Stimulated activated CD4-positive, alpha-beta T cell treated with anti-CD3 and anti-CD28 coated beads, Interleukin-2, amount 100 ng/mL, for 24 hours (primary cell): Measurements from ENCODE around the gene MCCD1.

Experiments
- DNase-seq, 2 donors: peaks; one replicate each; pipeline ENCODE4 v3.0.0-alpha.2; 2020

MCCD1 gene

DNA sequence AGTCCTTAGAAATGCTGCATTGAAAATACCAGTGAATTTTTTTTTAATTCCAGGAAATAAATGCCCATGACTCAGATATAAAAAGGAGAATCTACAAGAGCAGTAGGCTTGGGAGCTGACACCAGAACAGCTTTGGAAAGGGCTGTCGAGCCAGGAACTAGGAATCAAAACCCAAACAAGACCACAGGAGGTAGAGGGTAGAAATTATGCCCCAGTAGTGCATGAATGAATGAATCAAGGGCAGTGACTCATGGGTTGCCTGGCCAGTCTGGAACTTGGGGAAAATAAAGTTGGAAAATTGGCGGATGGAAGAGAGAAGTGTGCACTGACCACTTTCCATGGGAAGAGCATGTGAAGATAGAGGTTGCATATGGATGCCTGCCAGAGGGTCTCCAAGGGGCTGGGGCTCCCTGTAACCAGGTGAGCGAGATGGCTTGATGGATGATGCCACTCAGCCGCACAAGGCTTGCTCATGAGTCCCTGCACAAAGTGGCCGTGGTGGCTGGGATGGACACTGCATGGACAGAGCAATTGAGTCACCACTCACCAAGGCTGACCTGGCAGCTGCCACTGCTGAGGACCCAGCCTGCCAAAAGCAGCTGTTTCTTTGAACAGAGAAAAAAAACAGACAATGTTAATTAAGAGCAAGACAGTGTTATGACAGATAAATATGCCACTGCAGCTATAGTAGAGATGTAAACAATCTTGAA, 15.2 kb upstream of the MCCD1 start:
- no peak for DNase-seq

DNA sequence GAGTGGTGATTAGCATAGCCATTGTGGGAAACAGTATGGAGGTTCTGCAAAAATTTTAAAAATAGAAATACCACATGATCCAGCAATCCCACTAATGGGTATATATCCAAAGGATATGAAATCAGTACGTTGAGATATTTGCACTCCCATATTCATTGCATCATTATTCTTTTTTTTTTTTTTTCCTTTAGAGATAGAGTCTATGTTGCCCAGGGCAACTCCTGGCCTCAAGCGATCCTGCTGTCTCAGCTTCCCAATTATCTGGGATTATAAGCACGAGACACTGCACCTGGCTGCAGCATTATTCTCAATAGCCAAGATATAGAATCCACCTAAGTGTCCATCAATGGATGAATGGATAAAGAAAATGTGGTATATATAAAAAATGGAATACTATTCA, 6.9 kb upstream of the MCCD1 start:
- DNase-seq, result no peak

DNA sequence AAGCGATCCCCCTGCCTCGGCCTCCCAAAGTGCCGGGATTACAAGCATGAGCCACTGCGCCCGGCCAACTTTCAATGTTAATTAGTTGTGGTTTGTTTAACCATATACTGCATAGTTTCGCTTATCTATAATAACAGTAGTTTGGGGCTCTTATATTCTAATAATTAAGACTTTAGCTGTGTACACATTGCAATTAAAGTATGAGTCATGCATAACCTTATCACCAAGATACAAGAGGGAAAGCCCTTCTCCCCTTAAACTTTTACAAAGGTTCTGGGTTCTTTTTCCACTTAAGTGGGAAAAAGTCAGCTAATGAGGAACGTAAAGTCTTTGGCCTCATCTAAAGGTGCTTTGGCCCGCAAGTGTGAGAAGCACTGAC, 3.2 kb upstream of the MCCD1 start:
- no peak for DNase-seq

DNA sequence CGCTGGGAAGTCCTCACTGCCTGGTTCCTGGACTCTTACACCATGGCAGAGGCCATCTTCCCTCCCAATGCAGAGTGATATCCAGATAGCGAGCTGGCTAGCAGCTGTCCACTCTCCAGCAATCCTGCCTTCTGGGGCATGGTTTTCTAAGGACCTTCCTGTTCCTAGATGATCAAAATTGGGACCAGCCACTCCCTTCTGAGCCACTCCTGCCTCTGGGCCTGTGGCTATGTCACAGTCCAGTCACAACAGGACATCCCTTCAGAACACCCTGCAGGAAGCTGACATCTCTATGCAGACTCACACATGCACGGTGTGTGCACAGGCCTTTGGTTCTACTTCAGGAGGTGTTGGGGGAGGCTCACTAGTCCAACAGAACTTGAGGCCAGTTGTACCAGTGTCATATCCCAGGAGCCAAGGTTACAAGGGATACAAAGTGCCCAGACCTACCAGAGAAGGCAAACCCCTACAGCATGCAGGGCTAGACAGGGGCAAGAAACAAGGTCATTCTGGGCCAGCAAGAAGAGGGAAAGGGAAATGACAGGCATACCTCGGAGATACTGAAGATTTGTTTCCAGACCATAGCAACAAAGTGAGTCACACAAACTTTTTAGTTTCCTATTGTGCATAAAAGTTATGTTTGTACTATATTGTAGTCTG, 2.7 kb upstream of the MCCD1 start:
- no peak for DNase-seq

DNA sequence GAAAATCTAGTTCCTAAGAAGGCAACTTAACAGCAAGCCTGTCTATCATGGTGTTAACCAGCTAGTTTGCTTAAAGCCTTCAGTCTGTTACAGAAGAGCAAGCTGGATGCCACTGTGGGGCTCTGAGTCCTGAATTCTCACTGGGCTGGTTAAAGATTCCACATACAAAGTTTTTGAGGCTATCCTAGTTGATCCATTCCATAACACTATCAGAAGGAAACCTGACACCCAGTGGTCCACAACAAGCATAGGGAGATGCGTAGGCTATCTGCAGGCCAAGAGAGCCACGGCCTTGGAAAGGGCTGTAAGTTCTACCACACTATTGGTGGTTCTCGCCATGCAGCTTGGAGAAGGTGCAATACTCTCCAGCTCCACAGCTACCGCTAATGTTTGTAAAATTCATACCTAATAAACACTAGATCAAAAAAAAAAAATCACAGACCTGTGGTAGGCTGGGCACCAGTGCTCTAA, 420 bp upstream of the MCCD1 start:
- no peak for DNase-seq

DNA sequence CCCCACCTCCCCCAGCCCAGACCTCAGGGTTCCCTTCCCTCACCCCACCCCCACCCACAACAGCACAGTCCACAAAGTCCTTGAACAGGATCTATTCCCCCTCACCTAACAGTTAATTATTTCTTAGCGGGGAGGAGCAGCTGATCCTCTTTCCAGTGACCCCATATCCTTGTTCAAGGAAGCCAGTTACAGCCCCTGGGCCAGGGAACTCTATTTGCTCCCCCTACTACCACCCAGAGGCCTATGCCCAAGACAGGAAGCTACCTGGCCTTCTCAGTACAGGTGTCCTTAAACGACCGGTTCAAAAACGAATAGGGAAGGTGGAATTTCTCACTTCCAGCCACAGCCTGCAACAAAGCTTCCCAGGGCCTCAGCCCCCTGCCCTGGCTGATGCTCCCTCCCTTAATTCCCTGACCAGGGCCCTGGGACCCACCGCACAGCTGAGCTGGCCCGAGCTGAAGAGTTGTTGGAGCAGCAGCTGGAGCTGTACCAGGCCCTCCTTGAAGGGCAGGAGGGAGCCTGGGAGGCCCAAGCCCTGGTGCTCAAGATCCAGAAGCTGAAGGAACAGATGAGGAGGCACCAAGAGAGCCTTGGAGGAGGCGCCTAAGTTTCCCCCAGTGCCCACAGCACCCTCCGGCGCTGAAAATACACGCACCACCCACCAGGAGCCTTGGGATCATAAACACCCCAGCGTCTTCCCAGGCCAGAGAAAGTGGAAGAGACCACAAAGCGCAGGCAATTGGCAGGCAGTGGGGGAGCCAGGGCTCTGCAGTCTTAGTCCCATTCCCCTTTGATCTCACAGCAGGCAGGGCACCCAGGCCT, 778 bp downstream of the MCCD1 start:
- no peak for DNase-seq

DNA sequence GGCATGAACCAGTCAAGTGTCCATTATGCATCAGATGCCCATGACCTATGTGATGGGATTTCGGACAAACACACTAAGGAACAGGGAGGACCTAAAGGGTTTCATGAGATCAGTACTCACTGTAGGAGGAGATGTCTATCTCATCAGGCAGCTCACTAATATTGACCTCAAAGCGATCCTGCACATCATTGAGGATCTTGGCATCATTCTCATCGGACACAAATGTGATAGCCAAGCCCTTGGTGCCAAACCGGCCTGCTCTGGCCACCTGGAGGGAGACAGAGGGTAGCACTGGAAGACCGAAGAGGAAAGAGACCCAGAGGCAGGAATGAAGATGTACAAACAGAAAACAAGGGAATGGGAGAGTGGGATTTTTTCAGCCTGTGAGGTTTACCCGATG, 1.9 kb downstream of the MCCD1 start:
- no peak for DNase-seq

DNA sequence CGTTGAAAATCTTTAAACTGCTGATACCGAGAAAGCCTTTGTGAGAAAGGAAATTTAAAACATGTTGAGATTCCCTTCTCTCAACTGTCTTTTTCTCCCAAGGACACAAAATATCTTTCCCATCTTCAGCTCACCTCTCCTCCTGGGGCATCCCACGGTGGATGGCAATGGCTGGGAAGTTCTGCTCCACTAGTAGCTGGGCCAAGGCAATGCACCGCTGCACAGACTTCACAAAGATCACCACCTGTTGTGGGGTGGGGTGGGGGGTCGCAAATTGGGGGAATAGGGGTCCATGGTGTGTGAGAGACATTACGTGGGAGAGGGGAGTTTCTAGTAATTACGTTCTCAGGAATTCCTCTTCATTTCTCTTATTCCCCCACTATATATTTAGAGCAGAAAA, 2.4 kb downstream of the MCCD1 start:
- no peak for DNase-seq

DNA sequence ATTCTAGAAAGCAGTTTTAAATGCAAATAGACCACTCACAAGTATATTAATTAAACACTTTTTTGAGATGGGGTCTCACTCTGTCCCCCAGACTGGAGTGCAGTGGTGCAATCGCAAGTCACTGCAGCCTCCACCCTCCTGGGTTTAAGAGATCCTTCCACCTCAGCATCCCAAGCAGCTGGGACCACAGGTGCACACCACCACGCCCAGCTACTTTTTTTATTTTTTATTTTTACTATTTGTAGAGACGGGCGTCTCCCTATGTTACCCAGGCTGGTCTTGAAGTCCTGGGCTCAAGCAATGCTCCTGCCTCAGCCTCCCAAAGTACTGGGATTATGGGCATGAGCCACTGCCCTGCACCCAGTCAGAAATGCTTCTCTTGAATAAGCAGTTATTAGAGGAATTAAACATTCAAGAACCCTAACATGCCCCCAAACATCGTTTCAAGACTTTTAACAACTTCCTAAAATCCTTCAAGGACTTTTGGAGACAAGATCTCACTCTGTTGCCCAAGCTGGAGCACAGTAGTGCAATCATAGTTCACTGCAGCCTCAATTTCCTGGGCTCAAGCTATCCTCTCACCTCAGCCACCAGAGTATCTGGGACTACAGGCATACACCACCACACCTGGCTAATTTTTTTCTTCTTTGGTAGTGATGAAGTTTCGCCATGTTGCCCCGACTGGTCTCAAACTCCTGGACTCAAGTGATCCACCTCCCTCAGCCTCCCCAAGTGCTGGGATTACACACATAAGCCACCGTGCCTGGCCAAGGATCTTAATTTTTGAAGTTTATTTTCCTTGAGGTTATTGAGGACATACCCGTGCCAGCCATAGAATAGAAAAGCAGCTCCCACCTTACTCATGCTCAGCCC, 3.2 kb downstream of the MCCD1 start:
- DNase-seq, result no peak

DNA sequence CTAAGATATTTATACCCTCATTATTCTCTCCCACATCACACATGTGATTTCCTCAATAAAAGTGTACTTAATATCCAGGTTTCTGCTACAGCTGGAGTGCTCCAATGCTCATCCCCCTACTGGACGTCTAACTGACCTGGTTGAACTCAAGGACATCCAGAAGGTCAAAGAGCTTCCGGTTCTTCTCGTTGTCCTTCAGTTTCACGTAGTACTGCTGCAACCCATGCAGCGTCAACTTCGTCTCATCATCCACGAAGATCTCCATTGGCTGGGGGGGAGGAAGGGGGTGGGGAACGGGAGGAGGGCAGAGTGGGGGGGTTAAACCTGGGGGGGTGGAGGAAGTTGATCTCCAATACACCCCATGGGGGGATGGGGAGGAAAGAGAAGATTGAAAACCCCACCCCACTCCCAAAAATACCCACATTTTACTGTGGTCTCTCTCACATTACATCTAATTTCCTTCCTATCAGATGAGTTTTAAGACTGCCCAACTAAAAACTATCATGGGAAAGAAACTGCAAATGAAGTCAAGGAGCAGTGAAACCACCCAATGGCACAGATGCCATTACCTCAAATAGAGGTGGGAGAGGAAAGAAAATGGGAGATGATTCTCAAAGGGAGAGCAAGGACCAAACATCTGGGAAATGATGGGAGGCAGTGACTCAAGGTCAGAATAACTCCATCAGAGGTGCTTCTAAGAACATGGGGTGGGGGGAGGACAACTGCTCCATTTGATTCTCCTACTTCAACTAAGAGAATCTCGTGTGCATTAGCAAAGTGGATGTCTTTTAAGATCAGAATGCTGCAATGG, 4.1 kb downstream of the MCCD1 start:
- DNase-seq, result no peak

DNA sequence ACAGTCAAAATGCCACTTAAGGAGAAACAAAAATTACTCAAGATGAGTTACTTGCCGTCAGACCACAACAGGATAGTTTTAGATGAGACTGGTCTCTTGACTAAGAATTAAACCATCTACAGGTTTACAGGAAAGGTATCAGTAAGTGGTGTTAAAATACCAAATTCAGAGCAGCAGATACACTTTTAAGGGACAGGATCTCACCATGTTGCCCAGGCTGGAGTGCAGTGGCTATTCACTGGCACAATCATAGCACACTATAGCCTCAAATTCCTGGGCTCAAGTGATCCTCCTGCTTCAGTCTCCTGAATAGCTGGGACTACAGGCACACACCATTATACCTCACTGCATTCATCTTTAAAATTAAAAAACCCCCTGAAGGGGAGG, 4.7 kb downstream of the MCCD1 start:
- no peak for DNase-seq

DNA sequence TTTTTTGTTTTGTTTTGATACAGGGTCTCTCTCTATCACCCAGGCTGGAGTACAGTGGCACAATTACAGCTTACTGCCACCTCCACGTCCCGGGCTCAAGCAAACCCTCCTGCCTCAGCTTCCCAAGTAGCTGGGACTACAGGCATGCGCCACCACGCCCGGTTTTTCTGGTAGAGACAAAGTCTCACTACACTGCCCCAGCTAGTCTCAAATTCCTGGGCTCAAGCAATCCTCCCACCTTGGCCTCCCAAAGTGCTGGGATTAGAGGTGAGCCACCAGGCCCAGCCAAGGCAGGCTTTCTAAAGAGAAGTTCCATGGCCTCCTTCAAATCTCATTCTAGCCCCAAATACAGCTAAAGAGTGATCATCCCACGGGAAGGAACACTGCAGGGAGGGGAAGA, 5.2 kb downstream of the MCCD1 start:
- DNase-seq, result no peak

DNA sequence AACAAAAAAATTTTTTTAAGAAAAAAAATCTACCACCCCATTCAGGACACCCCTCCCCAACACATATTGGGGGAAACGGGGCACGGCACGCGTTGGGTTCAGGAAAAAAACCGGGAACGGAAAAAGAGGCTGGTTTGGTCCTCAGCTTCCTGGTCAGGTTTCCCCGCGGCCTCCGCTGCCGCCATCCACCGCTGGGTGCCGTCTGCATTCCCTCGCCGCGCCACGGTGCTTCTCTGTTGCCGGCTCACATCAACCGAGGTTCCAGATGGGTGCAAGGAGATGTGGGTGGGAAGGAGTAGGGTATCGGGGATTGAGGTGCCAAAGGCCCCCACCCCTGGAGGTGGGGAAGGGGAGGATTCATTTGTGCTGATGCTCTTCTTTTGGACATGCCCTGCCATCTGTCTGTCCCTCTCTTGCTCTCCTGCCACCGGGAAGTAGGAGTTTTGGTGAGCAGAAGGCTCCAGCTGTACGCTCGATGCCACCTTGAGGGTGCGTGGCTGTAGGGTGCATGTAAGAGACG, 5.8 kb downstream of the MCCD1 start:
- no peak for DNase-seq

DNA sequence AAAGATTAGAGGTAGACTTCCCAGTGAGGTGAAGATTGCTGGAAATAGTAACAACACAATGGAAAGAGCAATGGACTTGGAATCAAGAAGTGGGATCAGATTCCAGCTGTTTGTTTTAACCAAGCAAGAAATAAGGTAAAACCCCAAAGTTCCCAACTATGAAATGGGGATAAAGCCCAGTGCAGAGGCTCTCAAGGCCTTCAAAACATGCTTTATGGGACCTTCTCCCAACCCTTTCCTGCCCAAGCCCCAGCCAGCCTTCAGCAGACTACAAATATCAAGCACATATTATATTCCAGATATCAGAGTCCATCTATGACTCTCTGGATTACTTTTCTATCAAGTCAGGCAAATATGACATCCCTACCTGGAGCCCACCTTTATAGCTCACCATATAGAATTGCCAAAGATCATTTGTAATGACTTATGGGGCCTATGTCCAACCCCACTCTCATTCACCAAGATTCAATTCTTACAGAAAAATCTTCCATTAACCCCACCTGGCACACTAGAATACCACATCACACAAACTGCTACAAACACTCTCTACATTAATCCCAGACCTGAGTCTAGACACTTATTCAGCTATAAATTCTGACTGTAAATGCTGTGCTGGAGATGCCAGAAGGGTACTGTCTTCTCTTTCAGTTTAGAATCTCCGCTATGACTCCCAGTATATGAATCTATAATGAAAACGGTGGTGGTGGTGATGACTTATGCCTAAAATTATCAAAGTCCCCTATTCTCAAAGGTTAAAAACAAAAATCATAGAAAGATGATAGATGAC, 7.0 kb downstream of the MCCD1 start:
- no peak for DNase-seq

DNA sequence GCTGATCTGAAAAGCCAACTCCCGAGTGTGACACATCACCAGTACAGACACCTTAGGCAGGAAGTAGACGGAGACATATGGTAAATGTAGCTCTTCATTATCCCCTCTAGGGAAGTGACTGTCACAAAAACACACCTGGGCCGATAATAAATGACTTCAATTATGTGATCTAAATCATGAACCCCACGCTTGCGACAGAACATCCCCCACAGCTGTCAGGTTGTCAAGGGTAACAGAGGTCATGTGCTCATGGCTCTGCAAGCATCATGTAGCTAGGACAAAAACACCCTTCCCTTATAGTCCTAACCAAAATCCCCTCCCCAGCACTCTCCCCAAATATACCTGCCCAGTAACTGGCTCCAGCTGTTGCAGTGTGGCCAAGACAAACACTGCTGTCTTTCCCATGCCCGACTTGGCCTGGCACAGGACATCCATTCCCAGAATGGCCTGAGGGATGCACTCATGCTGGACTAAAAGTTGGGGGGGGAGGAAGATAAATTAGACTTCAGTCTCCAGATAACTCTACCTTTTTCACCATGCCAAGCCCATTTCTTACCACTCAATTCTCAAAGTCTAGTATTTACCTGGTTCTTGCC, 10.1 kb downstream of the MCCD1 start:
- DNase-seq, result no peak

DNA sequence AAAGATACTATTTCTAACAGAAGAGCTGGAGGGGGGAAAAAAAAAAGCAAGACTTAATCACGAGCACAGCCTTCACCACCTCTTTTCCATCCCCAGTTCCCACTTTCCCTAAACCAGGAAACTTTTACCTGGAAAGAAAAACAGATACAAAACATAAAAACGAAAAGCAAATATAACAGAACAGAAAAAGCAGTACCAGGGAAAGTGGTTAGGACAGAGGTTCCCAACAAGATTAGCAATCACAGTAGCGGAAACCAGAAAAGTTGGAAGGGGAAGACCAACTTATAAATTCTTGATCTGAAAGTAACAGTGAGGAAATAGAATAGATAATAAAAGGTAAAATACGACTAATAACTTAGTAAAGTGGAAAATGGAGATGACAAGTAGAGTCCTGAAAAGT, 11.9 kb downstream of the MCCD1 start:
- no peak for DNase-seq

DNA sequence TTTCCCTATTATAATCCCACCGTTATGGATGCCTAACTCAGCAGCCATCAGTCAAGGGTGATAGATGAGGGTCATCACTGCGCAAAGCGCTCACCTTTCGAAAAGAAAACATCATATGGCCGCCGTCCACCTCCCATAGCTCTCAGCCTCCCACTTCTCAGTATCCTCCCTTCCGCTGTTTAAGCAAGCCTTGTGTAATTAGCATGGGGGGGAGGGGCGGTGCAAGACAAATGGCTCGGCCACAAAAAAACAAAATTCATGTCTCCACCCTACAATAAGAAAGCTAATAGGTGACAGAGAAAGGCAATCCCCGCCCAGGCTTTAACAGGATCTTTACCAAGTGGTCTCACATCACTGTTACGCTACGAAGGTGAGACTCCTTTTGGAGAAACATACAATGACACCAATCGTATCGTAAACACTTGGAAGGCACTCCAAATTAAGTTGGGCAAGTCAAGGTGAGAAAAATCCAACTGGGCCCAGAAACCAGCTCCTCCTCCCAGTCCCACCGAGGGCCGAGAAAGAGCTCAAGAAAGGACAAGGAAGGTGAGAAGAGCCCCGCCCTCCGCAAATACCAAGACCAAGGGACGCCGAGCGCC, 12.4 kb downstream of the MCCD1 start:
- peak; percentile 69 to 70 for DNase-seq

DNA sequence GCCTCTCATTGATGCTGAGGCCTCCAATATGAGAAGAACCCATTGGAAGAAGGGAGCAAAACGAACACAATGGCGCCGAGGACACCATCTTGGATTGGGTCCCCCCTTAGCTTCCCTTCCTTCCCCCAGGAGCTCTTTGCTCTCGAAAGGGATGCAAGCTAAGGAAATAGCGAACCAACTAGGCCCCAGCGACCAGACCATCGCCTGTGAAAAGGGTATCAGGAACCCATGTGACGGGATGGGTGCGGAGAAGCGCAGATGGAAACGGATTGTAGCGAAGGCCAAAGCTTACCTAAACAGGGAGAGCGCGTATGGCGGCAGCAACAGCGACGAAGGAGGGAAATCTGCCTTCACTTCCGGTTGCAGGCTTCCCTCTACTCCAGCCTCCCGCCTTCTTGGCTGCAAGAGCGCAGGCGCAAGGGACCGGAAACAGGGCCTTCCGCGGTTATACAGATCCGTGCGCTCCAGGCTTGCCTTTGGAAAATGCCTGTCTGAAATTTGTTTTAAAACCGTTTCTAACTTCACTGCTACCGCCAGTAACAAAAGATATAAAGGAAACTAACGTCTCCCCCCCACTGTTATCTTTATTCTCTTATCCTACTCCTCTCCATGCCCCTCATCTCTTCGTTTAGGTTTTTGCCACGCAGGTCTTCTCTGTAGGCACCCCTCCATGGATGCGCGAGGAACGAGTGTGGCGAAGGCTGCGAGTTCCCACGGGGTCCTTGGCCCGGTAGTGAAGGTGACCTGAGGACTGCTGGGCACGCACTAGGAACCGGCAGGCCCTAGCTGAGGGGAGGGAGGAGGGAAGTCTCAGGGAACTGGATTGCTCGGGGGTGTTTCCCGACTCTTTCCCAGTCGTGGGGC, 13.1 kb downstream of the MCCD1 start, which contains the start of gene DDX39B:
Gene DDX39B (minus strand): TSS at position 346 of the 864 bp plus-strand sequence. CDS start 1,471 bp downstream, outside the sequence.
- peak; percentile 92 to 94 for DNase-seq

DNA sequence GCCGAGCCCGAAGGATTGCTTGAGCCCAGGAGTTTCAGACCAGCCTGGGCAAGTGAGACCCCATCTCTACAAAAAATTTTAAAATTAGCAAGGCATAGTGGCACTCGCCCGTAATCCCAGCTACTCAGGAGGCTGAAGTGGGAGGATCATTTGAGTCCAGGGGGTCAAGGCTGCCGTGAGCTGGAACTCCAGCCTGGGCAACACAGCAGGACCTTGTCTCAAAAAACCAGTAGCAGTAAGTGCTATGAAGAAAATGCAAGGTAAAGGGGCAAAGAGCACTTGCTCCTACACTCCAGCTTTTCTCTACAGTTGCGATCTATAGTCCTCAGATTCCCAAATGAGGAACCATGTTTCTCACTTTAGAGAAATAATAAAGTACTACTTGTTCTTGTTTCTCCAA, 14.9 kb downstream of the MCCD1 start:
- no peak for DNase-seq
